Measurements from ENCODE around the gene LCP1.

DNA sequence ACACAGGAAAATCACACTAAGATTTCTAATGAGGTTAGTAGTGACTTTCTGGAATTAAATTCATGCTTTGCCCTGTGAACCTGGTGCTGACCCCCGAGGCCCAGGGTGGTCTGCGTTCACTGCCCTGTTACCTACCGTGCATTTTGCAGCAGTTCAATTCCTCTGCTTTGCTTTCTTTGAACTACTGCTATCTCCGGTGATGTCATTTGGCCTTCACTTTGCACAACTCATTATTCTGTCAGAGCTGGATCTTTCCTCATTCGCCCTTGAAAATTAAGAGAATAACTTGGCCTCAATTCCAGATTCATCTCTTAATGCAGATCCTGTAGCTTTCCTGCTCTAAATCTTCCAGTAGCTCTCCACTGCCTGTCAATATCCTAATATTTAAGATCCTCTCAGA is 21.0 kb upstream of the LCP1 start:
- TF ChIP-seq, protein P1, sequence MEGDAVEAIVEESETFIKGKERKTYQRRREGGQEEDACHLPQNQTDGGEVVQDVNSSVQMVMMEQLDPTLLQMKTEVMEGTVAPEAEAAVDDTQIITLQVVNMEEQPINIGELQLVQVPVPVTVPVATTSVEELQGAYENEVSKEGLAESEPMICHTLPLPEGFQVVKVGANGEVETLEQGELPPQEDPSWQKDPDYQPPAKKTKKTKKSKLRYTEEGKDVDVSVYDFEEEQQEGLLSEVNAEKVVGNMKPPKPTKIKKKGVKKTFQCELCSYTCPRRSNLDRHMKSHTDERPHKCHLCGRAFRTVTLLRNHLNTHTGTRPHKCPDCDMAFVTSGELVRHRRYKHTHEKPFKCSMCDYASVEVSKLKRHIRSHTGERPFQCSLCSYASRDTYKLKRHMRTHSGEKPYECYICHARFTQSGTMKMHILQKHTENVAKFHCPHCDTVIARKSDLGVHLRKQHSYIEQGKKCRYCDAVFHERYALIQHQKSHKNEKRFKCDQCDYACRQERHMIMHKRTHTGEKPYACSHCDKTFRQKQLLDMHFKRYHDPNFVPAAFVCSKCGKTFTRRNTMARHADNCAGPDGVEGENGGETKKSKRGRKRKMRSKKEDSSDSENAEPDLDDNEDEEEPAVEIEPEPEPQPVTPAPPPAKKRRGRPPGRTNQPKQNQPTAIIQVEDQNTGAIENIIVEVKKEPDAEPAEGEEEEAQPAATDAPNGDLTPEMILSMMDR (IDR thresholded peaks at IDR 0.05; ENCODE audit: low read length): no peak
- no peak for TF ChIP-seq EZH2 (IDR thresholded peaks at IDR 0.05; ENCODE audit: borderline replicate concordance, low read length)
